Thymus (tissue), 14 donors: Measurements from ENCODE around the gene P2RX2. TPM values are rescaled to one million over a fixed set of nuclear protein-coding genes. Genes with fewer than 3 reads are reported as not detected.

Source experiments
- DNase-seq, 9 donors: peaks; one replicate each; pipeline ENCODE4 v3.0.0-alpha.2; 2013; ENCODE audit warnings: low spot score in 9 of 9, low read depth in 6 of 9, missing footprints in 1 of 9
- H3K27ac ChIP-seq, 2 donors: one replicate each; pipeline ENCODE4 v1.5.1; 2013; ENCODE audit warnings: control low read depth in 1 of 2, low read depth in 1 of 2, low read length in 1 of 2, mild to moderate bottlenecking in 1 of 2, moderate library complexity in 1 of 2
- H3K27me3 ChIP-seq, 2 donors: one replicate each; pipeline ENCODE4 v1.5.1; 2013; ENCODE audit warnings: low read length in 1 of 2; ENCODE audit not compliant: control insufficient read depth in 2 of 2, insufficient read depth in 1 of 2
- H3K36me3 ChIP-seq, 2 donors: one replicate each; pipeline ENCODE4 v1.5.1; 2013; ENCODE audit warnings: low read length in 1 of 2, mild to moderate bottlenecking in 1 of 2, moderate library complexity in 1 of 2; ENCODE audit not compliant: control insufficient read depth in 2 of 2, insufficient read depth in 2 of 2
- H3K4me1 ChIP-seq, 2 donors: one replicate each; pipeline ENCODE4 v1.5.1; 2013; ENCODE audit warnings: low read length in 2 of 2; ENCODE audit not compliant: control insufficient read depth in 2 of 2, insufficient read depth in 2 of 2
- H3K4me3 ChIP-seq, 2 donors: one replicate each; pipeline ENCODE4 v1.5.1; 2013; ENCODE audit warnings: low read length in 2 of 2, control low read depth in 1 of 2, mild to moderate bottlenecking in 1 of 2
- H3K9me3 ChIP-seq, 2 donors: one replicate each; pipeline ENCODE4 v1.5.1; 2013; ENCODE audit warnings: low read length in 1 of 2, mild to moderate bottlenecking in 1 of 2; ENCODE audit not compliant: control insufficient read depth in 2 of 2, insufficient read depth in 1 of 2
- WGBS: extraction: QIAGEN DNeasy Blood & Tissue Kit; methylation state at CpG from one replicate; pipeline ENCODE4 v1.1.7; 2013; 5-methylcytosine and 5-hydroxymethylcytosine counted together
- long read RNA-seq, 10 donors: transcript quantifications; one replicate each; lab custom pipeline, GENCODE V29; 2026
- polyA plus RNA-seq: library from polyadenylated mRNA; stranded (reverse); fragments of 200-250 nt; gene quantifications from one replicate; pipeline ENCODE4 v1.2.3, GENCODE V29; 2013
- total RNA-seq: library from RNA; stranded (reverse); fragments of 120-200 nt; gene quantifications from one replicate; pipeline ENCODE4 v1.2.4, GENCODE V29; 2013
- donor health status: healthy.

P2RX2 gene
- total RNA-seq = 0.66 TPM
- polyA plus RNA-seq = 2.5 TPM
- long read RNA-seq, donor 1 = 0 reads
- long read RNA-seq, donor 2 = 0 reads
- long read RNA-seq, donor 3 = 0 reads
- long read RNA-seq, donor 4 = 0 reads
- long read RNA-seq, donor 5 = 0 reads
- long read RNA-seq, donor 6 = 0 reads
- long read RNA-seq, donor 7 = 0 reads
- long read RNA-seq, donor 8 = 0 reads
- long read RNA-seq, donor 9 = 0 reads
- long read RNA-seq, donor 10 = 0 reads

DNA sequence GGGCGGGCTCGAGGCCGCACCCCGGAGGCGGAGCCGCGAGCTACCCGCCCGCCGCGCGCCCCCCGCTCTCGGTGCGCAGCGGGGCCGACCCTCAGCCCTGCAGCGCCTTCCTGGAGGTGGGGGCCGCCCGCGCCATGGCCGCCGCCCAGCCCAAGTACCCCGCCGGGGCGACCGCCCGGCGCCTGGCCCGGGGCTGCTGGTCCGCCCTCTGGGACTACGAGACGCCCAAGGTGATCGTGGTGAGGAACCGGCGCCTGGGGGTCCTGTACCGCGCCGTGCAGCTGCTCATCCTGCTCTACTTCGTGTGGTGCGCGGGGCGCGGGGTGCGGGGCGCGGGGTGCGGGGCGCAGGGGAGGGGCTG is at the start of gene P2RX2:
Gene P2RX2, plus strand, starts transcription at position 94 of the 361 bp plus-strand sequence. Its CDS starts 41 bp downstream, at position 135.
- H3K27me3 ChIP-seq = peaks cover 37 to 61% of the 10 kb centered on the region in 2 donors
- peaks cover 3% of the 10 kb centered on the region in 2 donors for H3K36me3 ChIP-seq
- WGBS = 8% methylated on average over 48 of the region's 49 CpGs
- H3K4me1 ChIP-seq = peaks cover 0 to 3% of the 10 kb centered on the region in 2 donors
- H3K4me3 ChIP-seq = peak within 1 kb of the TSS in 1 of 2 donors; percentile 17
- no peak within 1 kb of the TSS for H3K27ac ChIP-seq
- peaks cover 16 to 39% of the 10 kb centered on the region in 2 donors for H3K9me3 ChIP-seq
- DNase-seq = no peak

DNA sequence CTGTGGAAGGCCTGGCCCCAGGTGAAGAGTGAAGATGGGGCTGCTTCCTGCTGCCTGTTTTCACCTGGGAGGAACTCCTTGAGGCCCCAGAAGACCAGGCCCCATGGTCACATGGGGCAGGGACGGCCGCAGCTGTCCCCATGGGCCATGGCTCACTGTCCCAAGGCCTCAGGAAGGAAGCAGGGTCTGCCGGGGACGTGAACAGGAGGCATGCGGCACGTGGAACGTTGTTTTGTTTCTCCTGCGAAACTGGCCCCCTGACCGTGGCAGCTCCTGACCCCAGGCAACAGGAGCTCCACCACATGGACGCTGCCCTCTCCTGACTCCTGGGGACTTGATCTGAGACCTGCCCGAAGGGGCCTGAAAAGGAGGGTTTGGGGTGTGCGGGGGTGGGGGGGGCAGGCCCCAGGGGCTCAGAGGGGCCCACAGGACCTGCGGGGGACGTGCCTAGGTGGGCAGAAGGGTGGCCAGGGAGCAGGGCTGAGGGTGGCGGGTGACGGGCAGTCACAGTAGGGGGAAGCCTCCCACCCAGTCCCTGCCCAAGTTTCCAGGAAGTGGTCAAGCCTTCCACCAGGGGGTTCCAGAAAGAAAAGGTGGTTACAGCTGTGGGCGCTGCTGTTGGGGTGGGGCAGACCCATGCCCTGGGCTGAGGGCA is 49.6 kb upstream of the P2RX2 start:
- peaks cover 22 to 45% of the 10 kb centered on the region in 2 donors for H3K36me3 ChIP-seq
- H3K27me3 ChIP-seq = no peaks in the 10 kb centered on the region
- H3K4me3 ChIP-seq = no peak overlapping the region
- no peak for DNase-seq
- H3K27ac ChIP-seq = no peak overlapping the region
- H3K9me3 ChIP-seq = no peaks in the 10 kb centered on the region
- H3K4me1 ChIP-seq = no peaks in the 10 kb centered on the region
- WGBS = 94% methylated on average over 17 of the region's 17 CpGs

DNA sequence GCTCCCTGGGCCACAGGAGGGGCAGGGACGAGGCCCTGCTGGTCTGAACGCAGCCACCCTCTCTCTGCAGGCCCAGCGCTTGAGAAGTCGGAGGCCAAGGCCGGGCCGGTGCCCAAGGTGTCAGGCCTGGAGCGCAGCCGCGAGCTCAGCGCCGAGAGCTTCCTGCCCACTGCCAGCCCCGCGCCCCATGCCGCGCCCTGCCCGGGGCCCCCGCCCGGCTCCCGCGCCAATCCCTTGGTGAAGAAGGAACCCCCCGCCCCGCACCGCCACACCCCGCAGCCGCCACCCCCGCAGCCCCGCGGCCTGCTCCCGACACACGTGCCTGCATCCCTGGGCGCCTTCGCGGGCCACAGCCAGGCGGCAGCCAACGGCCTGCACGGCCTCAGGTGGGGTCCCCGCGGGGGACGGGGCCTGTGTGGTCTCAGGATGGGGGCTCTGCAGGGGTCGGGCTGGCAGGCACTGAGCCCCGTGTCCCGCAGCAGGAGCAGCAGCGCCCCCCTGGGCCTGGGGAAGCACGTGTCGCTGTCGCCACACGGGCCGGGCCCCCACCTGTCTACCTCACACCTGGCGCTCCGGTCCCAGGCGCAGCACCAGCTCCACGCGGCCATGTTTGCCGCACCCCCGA is 48.6 kb upstream of the P2RX2 start:
- Histone ChIP-seq H3K9me3 (no peaks in the 10 kb centered on the region), H3K4me3 (no peak overlapping the region), H3K4me1 (no peaks in the 10 kb centered on the region), H3K27ac (no peak overlapping the region), H3K27me3 (no peaks in the 10 kb centered on the region), H3K36me3 (peaks cover 29 to 55% of the 10 kb centered on the region in 2 donors)
- WGBS = 98% methylated on average over 55 of the region's 55 CpGs
- no peak for DNase-seq

DNA sequence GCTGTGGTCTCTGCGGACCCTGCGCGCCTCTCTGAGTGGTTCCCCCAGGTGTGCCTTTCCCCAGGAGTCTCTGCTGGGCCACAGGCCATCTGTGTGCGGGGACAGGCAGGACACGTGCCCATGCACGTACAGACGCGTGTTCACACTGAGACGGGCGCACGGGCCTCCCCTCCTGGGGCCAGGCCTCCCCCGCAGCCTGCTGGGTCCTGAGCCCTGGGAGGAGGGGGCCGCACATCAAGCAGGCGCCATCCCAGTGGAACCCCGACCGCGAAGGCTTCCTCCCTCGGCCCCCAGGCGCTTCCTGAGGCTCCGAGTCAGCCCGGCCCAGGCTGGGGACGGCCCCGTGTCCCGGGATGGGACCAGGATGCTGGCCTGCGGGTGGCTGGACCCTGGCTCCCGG is 47.9 kb upstream of the P2RX2 start:
- Histone ChIP-seq H3K36me3 (peaks cover 30 to 55% of the 10 kb centered on the region in 2 donors), H3K4me3 (no peak overlapping the region), H3K27me3 (no peaks in the 10 kb centered on the region), H3K27ac (no peak overlapping the region), H3K4me1 (no peaks in the 10 kb centered on the region), H3K9me3 (no peaks in the 10 kb centered on the region)
- WGBS = 98% methylated on average over 26 of the region's 26 CpGs
- no peak for DNase-seq

DNA sequence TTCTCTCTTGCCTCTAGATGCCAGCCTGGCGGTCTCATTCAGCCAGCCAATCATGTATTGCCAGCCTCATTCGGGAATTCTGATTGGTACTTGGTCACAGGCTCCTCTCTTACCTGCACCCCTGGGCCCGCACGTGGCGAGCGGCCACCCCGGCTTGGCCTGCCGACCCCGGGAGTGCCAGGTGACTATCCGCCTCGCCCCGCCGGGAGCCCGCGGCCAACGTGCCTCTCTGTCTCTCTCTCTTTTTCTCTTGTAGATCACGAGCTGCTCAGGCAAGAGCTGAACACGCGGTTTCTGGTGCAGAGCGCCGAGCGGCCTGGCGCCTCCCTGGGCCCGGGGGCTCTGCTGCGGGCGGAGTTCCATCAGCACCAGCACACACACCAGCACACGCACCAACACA is 47.5 kb upstream of the P2RX2 start:
- Histone ChIP-seq H3K4me1 (no peaks in the 10 kb centered on the region), H3K27ac (no peak overlapping the region), H3K9me3 (no peaks in the 10 kb centered on the region), H3K4me3 (no peak overlapping the region), H3K27me3 (no peaks in the 10 kb centered on the region), H3K36me3 (peaks cover 30 to 58% of the 10 kb centered on the region in 2 donors)
- DNase-seq = no peak
- 96% methylated on average over 27 of the region's 27 CpGs for WGBS

DNA sequence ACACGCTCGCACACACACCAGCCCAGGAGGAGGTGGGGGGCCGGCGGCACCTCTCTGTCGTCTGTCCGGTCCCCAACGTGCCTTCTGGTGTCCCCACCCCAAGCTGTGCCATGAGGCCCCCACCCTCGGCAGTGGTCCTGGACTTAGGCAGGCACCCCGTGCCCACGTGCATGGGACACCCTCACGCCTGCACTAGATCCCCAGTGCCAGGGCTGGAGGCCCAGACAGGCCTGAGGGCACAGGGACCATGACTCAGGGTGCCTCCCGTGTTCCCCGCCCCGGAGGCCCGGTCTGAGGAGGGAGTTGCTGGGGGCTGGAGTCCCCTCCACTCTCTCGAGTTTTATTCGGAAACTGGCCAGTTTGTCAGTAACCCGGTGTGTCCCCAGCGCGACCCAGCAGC is 47.0 kb upstream of the P2RX2 start:
- no peak for DNase-seq
- no peaks in the 10 kb centered on the region for H3K4me1 ChIP-seq
- H3K9me3 ChIP-seq = no peaks in the 10 kb centered on the region
- H3K4me3 ChIP-seq = no peak overlapping the region
- H3K36me3 ChIP-seq = peaks cover 33 to 56% of the 10 kb centered on the region in 2 donors
- no peak overlapping the region for H3K27ac ChIP-seq
- no peaks in the 10 kb centered on the region for H3K27me3 ChIP-seq
- 96% methylated on average over 20 of the region's 20 CpGs for WGBS

DNA sequence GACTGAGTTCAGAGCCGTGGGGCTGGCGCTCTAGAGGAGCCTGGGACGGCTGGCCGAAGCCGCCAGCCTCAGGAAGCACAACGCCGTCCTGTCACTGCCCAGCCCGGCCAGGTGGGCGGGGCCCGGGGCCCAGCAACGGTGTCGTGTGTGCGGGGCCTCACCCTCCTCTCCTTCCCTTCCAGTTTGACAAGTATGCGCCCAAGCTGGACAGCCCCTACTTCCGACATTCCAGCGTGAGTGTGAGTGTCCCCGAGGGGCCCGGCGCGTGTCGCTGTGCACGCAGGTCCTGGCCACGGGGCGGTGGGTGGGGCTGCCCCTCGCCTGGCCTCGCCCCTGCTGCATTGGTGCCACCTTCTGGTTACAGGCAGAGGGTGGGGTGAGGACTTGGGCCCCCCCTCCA is 46.5 kb upstream of the P2RX2 start:
- no peak for DNase-seq

GRCh38 chr12:132572801-132573760 is 45.5 kb upstream of the P2RX2 start:
- Histone ChIP-seq H3K4me3 (no peak overlapping the region), H3K27me3 (no peaks in the 10 kb centered on the region), H3K9me3 (no peaks in the 10 kb centered on the region), H3K36me3 (peaks cover 41 to 60% of the 10 kb centered on the region in 2 donors), H3K27ac (no peak overlapping the region), H3K4me1 (no peaks in the 10 kb centered on the region)
- DNase-seq = no peak
- 95% methylated on average over 36 of the region's 36 CpGs for whole genome bisulfite sequencing

More for the DNA sequence above, 46.5 kb upstream of the P2RX2 start:
- Histone ChIP-seq H3K27me3 (no peaks in the 10 kb centered on the region), H3K9me3 (no peaks in the 10 kb centered on the region), H3K36me3 (peaks cover 36 to 57% of the 10 kb centered on the region in 2 donors), H3K4me1 (no peaks in the 10 kb centered on the region), H3K4me3 (no peak overlapping the region), H3K27ac (no peak overlapping the region)
- WGBS = 97% methylated on average over 26 of the region's 26 CpGs
